Lower lobe of right lung (tissue), 2 donors: ENCODE data around the gene LOXL4. TPM values are rescaled to one million over a fixed set of nuclear protein-coding genes. Genes with fewer than 3 reads are reported as not detected.
A peak's percentile ranks its signal among the peaks of the same experiment; 100 is the strongest.

Experiments
- ATAC-seq, 2 donors: fragments of 200-7000 bp; cut with Tn5 transposase; one replicate each; pipeline ENCODE4 v1.9.1; 2020 to 2022; ENCODE audit warnings: mild to moderate bottlenecking in 2 of 2, moderate library complexity in 2 of 2
- DNase-seq: peaks from one replicate; pipeline ENCODE4 v3.0.0-alpha.2; 2020
- H3K27ac ChIP-seq: fragments of 200-600 bp; one replicate; pipeline ENCODE4 v1.8.0; 2022
- H3K27me3 ChIP-seq: fragments of 200-600 bp; one replicate; pipeline ENCODE4 v1.8.0; 2022; ENCODE audit warnings: low read depth
- H3K36me3 ChIP-seq: fragments of 200-600 bp; one replicate; pipeline ENCODE4 v1.8.0; 2022; ENCODE audit warnings: mild to moderate bottlenecking
- H3K4me1 ChIP-seq: fragments of 200-600 bp; one replicate; pipeline ENCODE4 v1.8.0; 2022
- H3K4me3 ChIP-seq: fragments of 200-600 bp; one replicate; pipeline ENCODE4 v1.8.0; 2022; ENCODE audit warnings: mild to moderate bottlenecking
- H3K9me3 ChIP-seq: fragments of 200-600 bp; one replicate; pipeline ENCODE4 v1.8.0; 2022
- CTCF ChIP-seq: fragments of 200-600 bp; IDR thresholded peaks from one replicate; pipeline ENCODE4 v1.8.0; 2022; ENCODE audit warnings: antibody characterized with exemption, mild to moderate bottlenecking
- intact Hi-C: fragments of 100-400 bp; cut with DNase I; formaldehyde crosslinking; loops from one replicate; pipeline ENCODE4 v1.11.0; 2022
- total RNA-seq: library from RNA; stranded (reverse); fragmentation: NEBNext Ultra II Directional; extraction: Animal tissue kit (Norgen Biotek cat#: 25700); gene quantifications from one replicate; pipeline ENCODE4 v1.2.1, GENCODE V29; 2021
- donor health status: DM: no; HTN: yes; CAD: no; lungs with severe emphysema.

The LOXL4 gene
- total RNA-seq, 1 donor from 2014 or later: 4.5 TPM

- no peak for TF ChIP-seq CTCF
- intact Hi-C loops: no loop called here
- Histone ChIP-seq H3K36me3 (no peaks in the 10 kb centered on the region), H3K27ac (peak overlapping the region; percentile 67), H3K4me3 (peak overlapping the region; percentile 60), H3K9me3 (no peaks in the 10 kb centered on the region), H3K4me1 (peaks cover 22% of the 10 kb centered on the region), H3K27me3 (no peaks in the 10 kb centered on the region)
- ATAC-seq (peak in 1 of 2 donors; percentile 3), DNase-seq (no peak)
Measured at GRCh38 chr10:98268694-98269431, 869 bp upstream of the LOXL4 start.

GRCh38 chr10:98267069-98267893 lies 713 bp downstream of the LOXL4 start:
- no peak for TF ChIP-seq CTCF
- peak overlapping the region; percentile 79 for H3K27ac ChIP-seq
- no peaks in the 10 kb centered on the region for H3K36me3 ChIP-seq
- peak overlapping the region; percentile 56 for H3K4me3 ChIP-seq
- H3K4me1 ChIP-seq: peaks cover 22% of the 10 kb centered on the region
- no peaks in the 10 kb centered on the region for H3K27me3 ChIP-seq
- no peak for ATAC-seq
- intact Hi-C loops: no loop called here
- H3K9me3 ChIP-seq: no peaks in the 10 kb centered on the region
- DNase-seq: no peak

- no peak for ATAC-seq
- Histone ChIP-seq H3K9me3 (no peaks in the 10 kb centered on the region), H3K4me3 (no peak overlapping the region), H3K27ac (no peak overlapping the region), H3K27me3 (no peaks in the 10 kb centered on the region), H3K4me1 (peaks cover 22% of the 10 kb centered on the region), H3K36me3 (no peaks in the 10 kb centered on the region)
- no peak for DNase-seq
- no peak for TF ChIP-seq CTCF
- intact Hi-C loops: no loop called here
Measured at GRCh38 chr10:98266647-98267046, 1.3 kb downstream of the LOXL4 start.

GRCh38 chr10:98265403-98266378 lies 2.3 kb downstream of the LOXL4 start:
- H3K27ac ChIP-seq: no peak overlapping the region
- ATAC-seq: no peak

More at GRCh38 chr10:98265403-98266378, 2.3 kb downstream of the LOXL4 start:
- intact Hi-C loops: no loop called here
- TF ChIP-seq CTCF: no peak
- peaks cover 25% of the 10 kb centered on the region for H3K4me1 ChIP-seq
- no peak overlapping the region for H3K4me3 ChIP-seq
- H3K36me3 ChIP-seq: no peaks in the 10 kb centered on the region
- H3K9me3 ChIP-seq: no peaks in the 10 kb centered on the region
- DNase-seq: no peak
- no peaks in the 10 kb centered on the region for H3K27me3 ChIP-seq
